ENCODE results near the gene AUTS2. TPM values are rescaled to one million over a fixed set of nuclear protein-coding genes. Genes with fewer than 3 reads are reported as not detected.

AUTS2 gene
- polyA plus RNA-seq, 1 donor (not counting 4 experiments of a cell fraction or from before 2014, with no cell fraction given), result 4.7 TPM

DNA sequence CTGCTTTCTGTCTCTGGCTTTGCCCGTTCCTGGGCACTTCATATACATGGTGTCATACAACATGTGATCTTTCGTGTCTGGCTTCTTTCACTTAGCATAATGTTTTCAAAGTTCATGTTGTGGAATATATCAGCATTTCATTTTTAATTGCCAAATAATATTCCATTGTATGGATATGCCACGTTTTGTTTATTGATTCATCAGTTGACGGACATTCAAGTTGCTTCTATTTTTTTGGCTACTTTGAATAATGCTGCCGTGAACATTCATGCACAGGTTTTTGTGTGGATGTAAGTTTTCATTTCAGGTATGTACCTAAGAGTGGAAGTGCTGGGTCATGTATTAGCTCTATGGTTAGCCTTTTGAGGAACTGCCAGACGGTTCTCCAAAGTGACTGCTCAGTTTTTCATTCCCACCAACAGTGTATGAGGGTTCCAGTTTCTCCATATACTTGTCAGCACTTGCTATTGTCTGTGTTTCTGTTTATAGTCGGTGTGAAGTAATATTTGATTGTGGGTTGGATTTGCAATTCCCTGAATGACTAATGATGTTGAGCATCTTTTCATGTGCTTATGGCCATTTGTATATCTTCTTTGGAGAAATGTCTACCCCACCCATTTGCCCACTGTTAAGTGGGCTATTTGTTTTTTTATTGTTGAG, 1132.3 kb downstream of the AUTS2 start:
- peak overlapping the region; percentile 18 for H3K27ac ChIP-seq (ENCODE audit: control insufficient read depth, insufficient read depth, low read length)
- H3K4me2 ChIP-seq (ENCODE audit: control insufficient read depth, extremely low read depth, insufficient read depth, low read depth, low read length), result no peak overlapping the region
- no peaks in the 10 kb centered on the region for H3K36me3 ChIP-seq (ENCODE audit: control insufficient read depth in 2 of 2, extremely low read depth in 1 of 2, insufficient read depth in 2 of 2, low read length in 2 of 2)
- FAIRE-seq, result peak; percentile 90
- dilution Hi-C loops (cut with MboI; ENCODE audit: extremely low pct_ligation_motif_present, low sequenced_read_pairs), result no loop called here
- peaks cover 76% of the 10 kb centered on the region for H3K79me2 ChIP-seq (ENCODE audit: control insufficient read depth, insufficient read depth, low read length)
- H2AFZ ChIP-seq (ENCODE audit: control insufficient read depth, low read length), result no peak overlapping the region
- no peak for TF ChIP-seq EZH2 (IDR thresholded peaks at IDR 0.05; ENCODE audit: low read length)
- TF ChIP-seq, protein P1, sequence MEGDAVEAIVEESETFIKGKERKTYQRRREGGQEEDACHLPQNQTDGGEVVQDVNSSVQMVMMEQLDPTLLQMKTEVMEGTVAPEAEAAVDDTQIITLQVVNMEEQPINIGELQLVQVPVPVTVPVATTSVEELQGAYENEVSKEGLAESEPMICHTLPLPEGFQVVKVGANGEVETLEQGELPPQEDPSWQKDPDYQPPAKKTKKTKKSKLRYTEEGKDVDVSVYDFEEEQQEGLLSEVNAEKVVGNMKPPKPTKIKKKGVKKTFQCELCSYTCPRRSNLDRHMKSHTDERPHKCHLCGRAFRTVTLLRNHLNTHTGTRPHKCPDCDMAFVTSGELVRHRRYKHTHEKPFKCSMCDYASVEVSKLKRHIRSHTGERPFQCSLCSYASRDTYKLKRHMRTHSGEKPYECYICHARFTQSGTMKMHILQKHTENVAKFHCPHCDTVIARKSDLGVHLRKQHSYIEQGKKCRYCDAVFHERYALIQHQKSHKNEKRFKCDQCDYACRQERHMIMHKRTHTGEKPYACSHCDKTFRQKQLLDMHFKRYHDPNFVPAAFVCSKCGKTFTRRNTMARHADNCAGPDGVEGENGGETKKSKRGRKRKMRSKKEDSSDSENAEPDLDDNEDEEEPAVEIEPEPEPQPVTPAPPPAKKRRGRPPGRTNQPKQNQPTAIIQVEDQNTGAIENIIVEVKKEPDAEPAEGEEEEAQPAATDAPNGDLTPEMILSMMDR (optimal IDR thresholded peaks at IDR 0.05 in 1 of 3, IDR thresholded peaks at IDR 0.05 in 1 of 3, conservative IDR thresholded peaks at IDR 0.05 in 1 of 3; ENCODE audit: extremely low read depth in 1 of 3, insufficient read depth in 2 of 3, low read length in 3 of 3), result no peak
- no peak overlapping the region for H3K4me3 ChIP-seq (ENCODE audit: control insufficient read depth in 2 of 3, extremely low read depth in 1 of 3, insufficient read depth in 2 of 3, low read depth in 1 of 3, low read length in 3 of 3)
- H3K9me1 ChIP-seq (ENCODE audit: control insufficient read depth, extremely low read depth, insufficient read depth, low read length), result peaks cover 4% of the 10 kb centered on the region
- H3K27me3 ChIP-seq (ENCODE audit: control insufficient read depth, extremely low read depth, insufficient read depth, low read length), result no peaks in the 10 kb centered on the region
- H3K9me3 ChIP-seq (ENCODE audit: control insufficient read depth, low read depth, low read length), result peaks cover 3% of the 10 kb centered on the region
- no peak overlapping the region for H3K9ac ChIP-seq (ENCODE audit: control insufficient read depth, extremely low read depth, insufficient read depth, low read length)
- no peaks in the 10 kb centered on the region for H4K20me1 ChIP-seq (ENCODE audit: control insufficient read depth, extremely low read depth, insufficient read depth, low read length)
- peak; percentile 60 for DNase-seq (ENCODE audit: low read depth, low spot score)
- H3K4me1 ChIP-seq (ENCODE audit: control insufficient read depth, extremely low read depth, insufficient read depth, low read length), result peaks cover 35% of the 10 kb centered on the region

DNA sequence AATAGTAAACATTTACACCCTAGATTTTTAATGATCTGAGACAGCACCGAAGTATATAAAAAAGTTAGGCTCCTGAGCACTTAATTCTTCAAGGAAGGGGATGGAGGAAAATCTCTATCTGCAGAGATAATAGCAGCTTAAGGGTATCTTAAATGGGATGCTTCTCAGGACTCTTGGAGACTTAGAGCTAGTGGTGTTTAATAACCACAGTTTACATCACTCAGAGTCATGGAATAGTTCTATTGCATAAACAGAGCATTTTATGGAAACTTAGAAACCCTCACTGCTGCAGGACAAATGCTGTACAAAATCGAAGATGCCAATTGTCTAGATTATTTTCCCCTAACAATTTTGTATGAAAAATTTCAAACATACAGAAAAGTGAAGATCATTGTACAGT, 1134.8 kb downstream of the AUTS2 start:
- FAIRE-seq (no peak), DNase-seq (ENCODE audit: low read depth, low spot score) (no peak)
- no peaks in the 10 kb centered on the region for H3K9me1 ChIP-seq (ENCODE audit: control insufficient read depth, extremely low read depth, insufficient read depth, low read length)
- no peak overlapping the region for H3K4me2 ChIP-seq (ENCODE audit: control insufficient read depth, extremely low read depth, insufficient read depth, low read depth, low read length)
- H3K9me3 ChIP-seq (ENCODE audit: control insufficient read depth, low read depth, low read length), result peaks cover 3% of the 10 kb centered on the region
- peaks cover 65% of the 10 kb centered on the region for H3K79me2 ChIP-seq (ENCODE audit: control insufficient read depth, insufficient read depth, low read length)
- H2AFZ ChIP-seq (ENCODE audit: control insufficient read depth, low read length), result no peak overlapping the region
- TF ChIP-seq EZH2 (IDR thresholded peaks at IDR 0.05; ENCODE audit: low read length), result no peak
- no peaks in the 10 kb centered on the region for H3K27me3 ChIP-seq (ENCODE audit: control insufficient read depth, extremely low read depth, insufficient read depth, low read length)
- dilution Hi-C loops (cut with MboI; ENCODE audit: extremely low pct_ligation_motif_present, low sequenced_read_pairs), result no loop called here
- no peak overlapping the region for H3K27ac ChIP-seq (ENCODE audit: control insufficient read depth, insufficient read depth, low read length)
- no peak overlapping the region for H3K4me3 ChIP-seq (ENCODE audit: control insufficient read depth in 2 of 3, extremely low read depth in 1 of 3, insufficient read depth in 2 of 3, low read depth in 1 of 3, low read length in 3 of 3)
- peaks cover 39% of the 10 kb centered on the region for H3K4me1 ChIP-seq (ENCODE audit: control insufficient read depth, extremely low read depth, insufficient read depth, low read length)
- no peak overlapping the region for H3K9ac ChIP-seq (ENCODE audit: control insufficient read depth, extremely low read depth, insufficient read depth, low read length)
- peaks cover 3% of the 10 kb centered on the region for H4K20me1 ChIP-seq (ENCODE audit: control insufficient read depth, extremely low read depth, insufficient read depth, low read length)
- H3K36me3 ChIP-seq (ENCODE audit: control insufficient read depth in 2 of 2, extremely low read depth in 1 of 2, insufficient read depth in 2 of 2, low read length in 2 of 2), result no peaks in the 10 kb centered on the region

DNA sequence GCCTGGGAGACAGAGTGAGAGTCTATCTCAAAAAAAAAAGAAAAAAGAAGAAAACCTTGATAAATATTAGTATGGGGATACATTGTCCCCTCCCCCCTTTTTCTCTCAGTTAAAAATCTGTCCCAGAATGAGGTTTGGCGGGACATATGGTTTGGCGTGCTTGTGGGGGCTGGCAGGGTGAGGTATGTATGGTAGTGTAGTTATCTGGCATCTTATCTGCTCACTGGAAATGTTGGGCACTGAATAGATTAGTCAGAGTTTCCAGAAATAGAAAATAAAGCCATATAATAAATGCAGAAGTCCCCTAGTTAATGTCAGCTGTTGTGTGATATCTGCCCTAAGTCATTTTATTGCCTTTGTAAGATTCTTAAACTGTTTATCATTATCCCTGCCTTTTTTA, 1136.1 kb downstream of the AUTS2 start:
- Histone ChIP-seq H3K27ac (ENCODE audit: control insufficient read depth, insufficient read depth, low read length) (no peak overlapping the region), H4K20me1 (ENCODE audit: control insufficient read depth, extremely low read depth, insufficient read depth, low read length) (peaks cover 3% of the 10 kb centered on the region), H3K36me3 (ENCODE audit: control insufficient read depth in 2 of 2, extremely low read depth in 1 of 2, insufficient read depth in 2 of 2, low read length in 2 of 2) (no peaks in the 10 kb centered on the region), H3K4me1 (ENCODE audit: control insufficient read depth, extremely low read depth, insufficient read depth, low read length) (peaks cover 39% of the 10 kb centered on the region), H3K9ac (ENCODE audit: control insufficient read depth, extremely low read depth, insufficient read depth, low read length) (no peak overlapping the region), H2AFZ (ENCODE audit: control insufficient read depth, low read length) (no peak overlapping the region), H3K4me2 (ENCODE audit: control insufficient read depth, extremely low read depth, insufficient read depth, low read depth, low read length) (no peak overlapping the region), H3K4me3 (ENCODE audit: control insufficient read depth in 2 of 3, extremely low read depth in 1 of 3, insufficient read depth in 2 of 3, low read depth in 1 of 3, low read length in 3 of 3) (no peak overlapping the region), H3K9me1 (ENCODE audit: control insufficient read depth, extremely low read depth, insufficient read depth, low read length) (no peaks in the 10 kb centered on the region), H3K9me3 (ENCODE audit: control insufficient read depth, low read depth, low read length) (peaks cover 3% of the 10 kb centered on the region), H3K27me3 (ENCODE audit: control insufficient read depth, extremely low read depth, insufficient read depth, low read length) (no peaks in the 10 kb centered on the region), H3K79me2 (ENCODE audit: control insufficient read depth, insufficient read depth, low read length) (peaks cover 66% of the 10 kb centered on the region)
- TF ChIP-seq, protein P1 (optimal IDR thresholded peaks at IDR 0.05 in 1 of 3, IDR thresholded peaks at IDR 0.05 in 1 of 3, conservative IDR thresholded peaks at IDR 0.05 in 1 of 3; ENCODE audit: extremely low read depth in 1 of 3, insufficient read depth in 2 of 3, low read length in 3 of 3), result no peak
- TF ChIP-seq EZH2 (IDR thresholded peaks at IDR 0.05; ENCODE audit: low read length), result no peak
- dilution Hi-C loops (cut with MboI; ENCODE audit: extremely low pct_ligation_motif_present, low sequenced_read_pairs), result no loop called here
- no peak for DNase-seq (ENCODE audit: low read depth, low spot score)
- FAIRE-seq, result no peak
